Measurements from ENCODE around the gene TMEM187.

Gene TMEM187

DNA sequence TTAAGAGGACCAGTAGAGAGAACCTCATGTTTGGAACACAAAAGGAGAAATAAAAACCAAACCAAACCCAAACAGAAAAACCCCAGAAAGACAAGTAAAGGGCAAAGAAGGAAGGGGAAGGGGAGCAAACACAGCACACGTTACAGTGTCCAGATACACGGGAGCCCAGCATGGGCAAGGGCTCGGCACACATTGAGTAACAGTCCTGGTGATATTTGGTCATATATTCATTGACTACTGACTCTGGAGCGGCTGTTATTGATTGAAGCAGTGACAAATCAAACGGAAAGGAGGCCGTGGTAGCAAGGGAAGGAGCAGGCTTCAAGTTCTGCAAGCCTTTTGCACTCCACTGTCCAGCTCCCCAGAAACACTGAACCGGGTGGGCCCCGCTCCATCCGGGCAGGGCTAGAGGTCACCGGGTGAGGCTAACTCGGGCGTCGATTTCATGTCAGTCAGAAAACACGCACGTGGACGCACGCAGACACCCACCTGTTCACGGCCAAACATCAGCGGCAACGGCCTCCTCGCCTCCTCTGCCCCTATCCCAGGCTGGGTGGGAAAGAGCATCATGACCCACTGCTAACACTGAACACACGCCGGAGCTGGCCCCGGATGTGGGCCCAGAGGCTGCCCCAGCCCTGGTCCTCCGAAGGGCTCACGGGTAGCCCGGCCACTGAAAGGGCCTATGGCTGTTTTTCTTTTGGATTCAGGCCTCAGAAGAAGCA lies 50.9 kb downstream of the TMEM187 start:
- no peak for DNase-seq

DNA sequence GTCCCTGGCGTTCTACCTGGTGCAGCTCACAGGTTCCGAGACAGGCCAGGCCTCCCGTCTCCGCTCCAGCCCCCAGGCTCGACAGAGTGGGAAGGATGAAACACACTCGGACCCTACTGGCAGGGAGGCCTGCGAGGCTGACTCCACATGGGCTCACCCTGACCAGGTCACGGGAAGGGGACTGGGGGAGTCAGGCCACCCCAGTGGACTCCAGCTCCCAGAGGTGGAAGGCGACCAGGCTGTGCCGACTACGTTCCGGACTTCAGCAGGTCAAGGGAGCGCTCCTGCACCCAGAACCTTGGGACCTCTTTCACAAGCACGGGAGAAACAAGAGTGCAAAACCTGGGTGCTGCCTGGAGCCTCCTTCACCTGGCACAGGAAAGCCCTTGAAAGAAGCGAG lies 51.7 kb downstream of the TMEM187 start:
- DNase-seq = no peak

DNA sequence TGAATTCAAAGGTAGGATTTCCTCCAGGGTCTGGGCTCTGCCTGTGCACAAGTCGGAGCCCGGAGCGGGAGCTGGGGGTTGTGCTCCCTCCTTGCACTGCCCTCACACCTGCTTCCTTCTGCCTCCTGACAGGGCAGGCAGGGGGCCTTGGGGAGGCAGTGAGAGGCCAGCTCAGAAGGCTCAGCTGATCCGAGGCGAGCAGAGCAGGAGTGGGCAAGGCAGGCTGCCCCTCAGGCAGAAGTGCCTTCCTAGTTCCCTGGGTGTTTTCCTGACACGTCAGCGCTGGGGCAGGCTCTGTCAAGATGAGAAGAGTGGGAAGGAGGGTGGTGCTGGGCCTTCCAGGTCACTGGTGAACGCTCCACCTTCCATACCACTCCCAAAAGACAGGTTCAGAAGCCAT lies 52.7 kb downstream of the TMEM187 start:
- DNase-seq = no peak

DNA sequence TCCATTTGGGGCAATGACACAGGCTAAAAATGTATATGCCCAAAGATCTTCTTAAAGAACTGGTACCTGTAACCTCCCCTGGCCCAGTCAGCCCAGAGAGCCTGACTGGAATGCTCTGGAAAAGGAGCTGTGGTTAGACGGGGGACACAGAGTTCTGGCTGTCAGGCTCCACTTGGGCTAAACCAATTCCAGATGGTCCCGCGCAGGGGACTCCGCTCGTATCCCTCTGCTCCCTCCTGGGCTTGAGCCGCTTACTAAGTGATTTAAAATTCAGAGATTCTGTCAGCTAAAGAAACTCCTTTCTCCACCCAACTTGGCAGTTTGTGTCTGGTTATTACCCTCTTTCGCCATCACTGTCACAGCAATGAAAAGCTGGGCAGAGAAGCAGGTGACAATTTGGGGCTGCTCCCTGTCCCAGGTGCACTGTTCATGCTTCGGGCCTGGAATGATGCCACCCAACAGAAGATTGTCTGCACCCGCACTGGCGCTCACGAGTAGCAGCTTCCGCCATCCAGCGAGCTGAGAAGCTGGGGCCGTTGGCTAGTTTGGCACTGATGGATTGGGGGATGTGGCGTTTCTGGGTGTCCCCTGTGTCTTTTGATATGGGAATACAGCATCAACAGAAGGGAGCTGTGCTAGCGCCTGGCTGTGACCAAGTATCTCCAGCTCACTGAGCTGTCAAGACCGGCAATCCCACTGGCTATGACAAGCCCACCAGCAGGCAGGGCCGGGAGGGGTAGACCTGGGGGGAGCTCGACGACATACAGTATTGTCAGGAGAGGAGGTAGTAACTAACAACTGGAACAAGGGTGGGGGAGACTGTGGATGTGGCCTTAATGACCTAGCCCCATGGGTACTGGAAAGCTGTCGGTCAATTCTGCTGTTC lies 53.8 kb downstream of the TMEM187 start:
- DNase-seq = no peak

DNA sequence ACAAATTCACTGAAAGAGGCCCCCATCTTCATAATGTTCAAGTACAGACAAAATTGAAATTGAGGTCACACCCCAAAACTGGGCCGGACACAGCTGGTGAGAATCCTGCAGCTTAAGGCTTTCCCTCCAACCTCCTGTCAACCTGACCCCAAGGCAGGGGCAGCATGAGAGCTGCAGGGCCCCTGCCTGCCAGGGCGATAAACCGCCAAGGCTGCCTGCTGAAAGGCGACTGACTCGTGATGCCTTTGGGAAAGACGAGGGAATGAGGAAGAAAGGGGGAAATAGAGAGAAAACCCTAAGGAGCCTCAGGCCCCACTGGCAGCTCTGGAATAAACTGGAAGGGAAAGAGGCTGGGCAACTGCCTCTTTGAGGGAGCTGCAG lies 54.5 kb downstream of the TMEM187 start:
- no peak for DNase-seq

DNA sequence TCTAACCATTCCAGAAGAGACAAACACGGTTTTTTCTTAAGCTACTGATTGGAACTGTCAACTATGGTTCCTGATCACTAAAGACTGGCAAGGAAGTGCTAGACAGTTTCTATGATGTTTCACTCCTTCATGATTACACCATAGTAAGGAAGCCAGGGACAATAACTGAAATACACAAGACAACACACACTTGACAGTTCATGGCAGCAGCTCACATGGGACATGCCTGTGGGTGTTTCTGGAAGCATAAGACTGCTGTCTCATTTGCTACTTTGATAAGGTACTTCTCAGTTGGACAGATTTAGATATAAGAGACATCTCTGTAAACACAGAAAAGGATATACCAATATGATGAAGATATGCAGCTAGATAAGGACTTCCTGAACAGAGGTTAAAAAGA lies 55.4 kb downstream of the TMEM187 start:
- DNase-seq = no peak

DNA sequence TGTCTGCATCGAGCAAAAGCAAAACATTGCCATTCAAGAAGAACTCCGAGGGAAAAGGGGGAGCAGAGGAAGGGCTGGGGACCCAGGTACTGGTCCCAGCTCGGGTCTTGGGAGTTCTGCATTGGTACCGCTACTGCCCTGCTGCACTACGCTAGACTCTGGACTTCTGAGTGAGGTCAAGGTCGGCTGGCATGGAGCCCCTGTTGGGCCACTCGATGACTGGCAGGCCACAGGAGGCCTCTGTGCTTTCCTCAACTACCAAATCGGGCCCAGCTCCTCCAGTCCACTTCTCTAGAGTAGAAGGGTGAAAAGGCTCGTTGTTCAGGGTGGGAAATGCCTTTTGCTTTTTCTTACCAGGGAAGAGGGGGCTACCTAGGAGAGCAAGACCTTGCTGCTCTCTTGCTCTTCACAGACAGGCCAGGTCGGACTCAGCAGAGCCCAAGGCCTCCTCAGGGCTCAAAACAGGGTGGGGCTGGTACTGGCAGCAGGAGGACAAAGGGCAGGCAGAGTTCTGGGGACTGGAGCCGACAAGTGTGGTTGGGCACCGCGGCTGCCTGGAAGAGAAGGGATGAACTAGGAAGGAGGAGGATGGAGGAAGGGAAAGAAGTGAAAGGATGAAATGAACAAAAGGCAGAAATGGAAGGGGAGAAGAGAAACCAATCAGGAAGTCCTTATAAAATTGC lies 56.1 kb downstream of the TMEM187 start:
- no peak for DNase-seq

DNA sequence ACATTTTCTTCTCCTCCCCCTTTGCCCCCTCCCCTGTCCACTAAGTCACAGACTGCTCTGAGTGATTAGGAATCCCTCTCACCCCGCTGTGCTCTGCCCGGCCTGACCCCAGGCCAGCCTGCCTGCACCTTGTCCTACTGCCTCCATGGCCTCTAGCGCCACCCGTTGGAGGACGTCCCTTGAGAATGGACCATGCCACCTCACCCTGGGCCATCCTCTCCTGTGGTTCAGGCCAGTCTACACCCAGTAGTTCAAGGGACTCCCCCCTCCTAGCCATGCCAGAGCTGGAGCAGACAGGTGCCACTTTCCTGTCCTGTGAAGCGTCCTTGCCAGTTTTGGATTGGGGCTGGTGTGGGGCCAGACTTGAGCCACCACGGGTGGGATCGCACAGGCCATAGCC lies 56.9 kb downstream of the TMEM187 start:
- no peak for DNase-seq

DNA sequence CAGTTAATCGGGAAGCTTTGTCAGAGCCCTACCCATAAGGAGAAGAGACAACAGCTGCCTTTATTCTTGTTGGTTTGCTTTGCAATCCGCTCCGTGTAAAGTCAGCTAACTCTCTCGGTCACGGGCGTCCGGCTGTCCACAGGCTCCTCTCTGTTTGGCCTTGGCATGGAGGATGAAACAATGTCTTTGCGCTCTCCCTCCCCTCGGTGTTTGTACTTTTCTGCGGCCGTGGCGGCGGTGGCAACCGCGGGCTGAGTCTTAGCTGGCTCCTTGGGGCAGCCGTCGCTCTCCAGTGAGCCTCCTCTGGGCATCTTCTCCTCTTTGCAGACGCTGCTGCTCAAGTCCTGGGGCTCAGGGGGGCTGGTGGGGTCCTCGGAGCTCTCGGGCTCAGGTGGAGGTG lies 57.7 kb downstream of the TMEM187 start:
- no peak for DNase-seq

DNA sequence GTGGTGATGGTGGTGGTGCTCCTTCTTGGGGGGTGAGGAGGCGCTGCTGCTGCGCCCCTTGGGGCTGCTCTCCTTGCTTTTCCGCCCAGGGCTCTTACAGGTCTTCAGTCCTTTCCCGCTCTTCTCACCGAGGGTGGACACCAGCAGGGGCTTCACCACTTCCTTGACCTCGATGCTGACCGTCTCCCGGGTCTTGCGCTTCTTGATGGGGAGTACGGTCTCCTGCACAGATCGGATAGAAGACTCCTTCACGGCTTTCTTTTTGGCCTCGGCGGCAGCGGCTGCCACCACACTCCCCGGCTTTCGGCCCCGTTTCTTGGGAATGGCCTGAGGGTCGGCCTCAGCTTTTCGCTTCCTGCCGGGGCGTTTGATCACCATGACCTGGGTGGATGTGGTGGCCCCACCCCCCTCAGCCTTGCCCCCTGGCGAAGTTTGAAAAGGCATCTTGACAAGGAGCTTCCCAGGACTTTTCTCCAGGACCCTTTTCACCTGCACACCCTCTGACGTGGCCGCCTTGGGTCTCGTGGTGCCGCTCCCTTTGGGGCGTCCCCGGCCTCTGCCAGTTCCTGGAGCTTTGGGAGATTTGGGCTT lies 58.3 kb downstream of the TMEM187 start:
- no peak for DNase-seq

DNA sequence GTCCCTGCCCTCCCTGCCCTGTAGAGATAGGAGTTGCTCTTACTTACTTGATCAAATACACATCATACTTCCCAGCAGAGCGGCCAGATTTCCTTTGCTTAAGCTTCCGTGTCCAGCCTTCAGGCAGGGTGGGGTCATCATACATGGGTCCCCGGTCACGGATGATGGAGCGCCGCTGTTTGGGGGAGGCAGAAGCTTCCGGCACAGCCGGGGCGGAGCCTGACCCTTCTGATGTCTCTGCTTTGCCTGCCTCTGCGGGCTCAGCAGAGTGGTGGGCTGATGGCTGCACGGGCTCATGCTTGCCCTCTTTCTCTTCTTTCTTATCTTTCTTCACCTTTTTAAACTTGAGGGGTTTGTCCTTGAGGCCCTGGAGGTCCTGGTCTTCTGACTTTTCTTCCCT lies 59.6 kb downstream of the TMEM187 start:
- DNase-seq = no peak

DNA sequence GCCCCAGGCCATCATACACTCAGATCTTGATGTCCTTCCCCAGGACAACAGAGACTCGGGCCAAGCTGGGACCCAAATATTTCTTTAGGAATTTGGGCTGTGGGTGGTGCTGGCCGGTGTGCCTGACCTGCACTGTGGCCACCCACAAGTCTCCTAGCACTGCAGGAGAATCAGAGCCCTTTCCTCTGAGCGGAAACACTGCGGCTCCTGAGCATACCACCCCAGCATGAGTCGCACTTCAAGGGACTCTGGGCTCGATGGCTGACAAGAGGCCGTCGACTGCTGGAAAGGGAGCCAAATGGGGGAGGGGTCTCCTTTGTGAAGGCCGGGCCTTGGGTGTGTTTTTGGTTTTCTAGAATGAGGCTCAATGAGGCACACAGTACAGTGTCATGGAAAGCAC lies 60.1 kb downstream of the TMEM187 start:
- no peak for DNase-seq
